AG09309 (cell line): ENCODE results near the gene EXOC4.

Source experiments
- DNase-seq: peaks from one replicate; pipeline ENCODE4 v3.0.0-alpha.2; 2010; ENCODE audit warnings: low read depth
- H3K4me3 ChIP-seq: 2 replicates; pipeline ENCODE4 v1.5.1; 2011; ENCODE audit warnings: mild to moderate bottlenecking, low read depth, low read length, moderate library complexity; ENCODE audit not compliant: control insufficient read depth
- TF ChIP-seq, protein P1 (sequence below): IDR thresholded peaks from 2 replicates; pipeline ENCODE4 v1.5.1; 2011; ENCODE audit warnings: mild to moderate bottlenecking, low read depth, low read length, inconsistent platforms; ENCODE audit not compliant: insufficient read depth, control insufficient read depth; ENCODE audit errors: missing control alignments

EXOC4 gene

DNA sequence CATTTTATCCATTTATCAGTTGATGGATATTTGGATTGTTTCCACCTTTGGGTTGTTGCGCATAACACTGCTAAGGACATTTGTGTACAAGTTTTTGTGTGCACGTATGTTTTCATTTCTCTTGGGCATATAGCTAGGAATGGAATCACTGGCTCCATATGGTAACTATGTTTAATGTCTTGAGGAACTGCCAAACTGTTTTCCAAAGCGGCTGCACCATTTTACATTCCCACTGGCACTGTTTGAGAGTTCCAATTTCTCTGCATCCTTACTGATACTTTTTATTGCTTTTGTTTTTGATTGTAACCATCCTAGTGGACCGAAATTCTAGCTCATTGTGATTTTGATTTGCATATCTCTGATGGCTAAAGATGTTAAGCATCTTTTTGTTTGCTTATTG lies 118.7 kb downstream of the EXOC4 start:
- TF ChIP-seq, protein P1, sequence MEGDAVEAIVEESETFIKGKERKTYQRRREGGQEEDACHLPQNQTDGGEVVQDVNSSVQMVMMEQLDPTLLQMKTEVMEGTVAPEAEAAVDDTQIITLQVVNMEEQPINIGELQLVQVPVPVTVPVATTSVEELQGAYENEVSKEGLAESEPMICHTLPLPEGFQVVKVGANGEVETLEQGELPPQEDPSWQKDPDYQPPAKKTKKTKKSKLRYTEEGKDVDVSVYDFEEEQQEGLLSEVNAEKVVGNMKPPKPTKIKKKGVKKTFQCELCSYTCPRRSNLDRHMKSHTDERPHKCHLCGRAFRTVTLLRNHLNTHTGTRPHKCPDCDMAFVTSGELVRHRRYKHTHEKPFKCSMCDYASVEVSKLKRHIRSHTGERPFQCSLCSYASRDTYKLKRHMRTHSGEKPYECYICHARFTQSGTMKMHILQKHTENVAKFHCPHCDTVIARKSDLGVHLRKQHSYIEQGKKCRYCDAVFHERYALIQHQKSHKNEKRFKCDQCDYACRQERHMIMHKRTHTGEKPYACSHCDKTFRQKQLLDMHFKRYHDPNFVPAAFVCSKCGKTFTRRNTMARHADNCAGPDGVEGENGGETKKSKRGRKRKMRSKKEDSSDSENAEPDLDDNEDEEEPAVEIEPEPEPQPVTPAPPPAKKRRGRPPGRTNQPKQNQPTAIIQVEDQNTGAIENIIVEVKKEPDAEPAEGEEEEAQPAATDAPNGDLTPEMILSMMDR = no peak
- H3K4me3 ChIP-seq = no peak overlapping the region
- no peak for DNase-seq

DNA sequence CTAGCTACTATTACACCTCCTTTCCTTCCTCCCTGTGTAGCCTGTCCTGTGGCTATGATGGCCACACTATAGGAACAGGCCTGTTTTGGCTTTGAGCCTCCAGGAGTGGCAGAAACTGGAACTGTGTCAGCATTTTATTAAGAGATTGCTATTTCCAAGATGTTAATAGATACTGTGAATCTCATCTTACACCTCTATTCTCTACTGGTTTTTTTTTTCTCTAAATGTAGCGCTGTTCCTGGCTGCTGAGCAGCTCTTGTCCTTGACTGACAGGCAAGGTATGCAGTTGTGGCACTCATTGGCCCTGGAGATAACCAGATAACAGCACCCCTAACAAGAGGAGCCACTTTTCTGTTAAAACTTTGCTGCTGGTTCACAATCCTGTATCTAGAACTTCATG lies 119.5 kb downstream of the EXOC4 start:
- TF ChIP-seq, protein P1 = no peak
- DNase-seq = no peak
- H3K4me3 ChIP-seq = no peak overlapping the region

DNA sequence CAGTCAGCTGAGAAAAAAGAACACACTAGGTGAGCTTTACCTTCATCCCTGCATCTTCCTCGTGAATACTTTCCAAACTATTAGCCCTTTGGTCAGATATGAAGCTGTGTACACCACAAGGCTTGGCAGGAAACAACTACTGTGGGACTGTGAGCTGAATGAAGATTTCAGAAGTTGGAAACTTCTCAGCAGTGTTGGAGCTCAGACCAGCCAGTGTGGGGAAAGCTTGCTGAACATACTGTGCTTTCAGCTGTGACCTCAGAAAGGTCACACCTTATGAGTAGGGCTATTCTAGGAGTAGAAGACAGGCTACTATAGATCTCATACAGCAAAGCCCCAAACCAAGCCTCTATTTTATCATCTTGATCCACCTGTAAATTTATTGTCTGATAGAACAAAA lies 123.6 kb downstream of the EXOC4 start:
- TF ChIP-seq, protein P1 = no peak
- H3K4me3 ChIP-seq = no peak overlapping the region
- DNase-seq = no peak

DNA sequence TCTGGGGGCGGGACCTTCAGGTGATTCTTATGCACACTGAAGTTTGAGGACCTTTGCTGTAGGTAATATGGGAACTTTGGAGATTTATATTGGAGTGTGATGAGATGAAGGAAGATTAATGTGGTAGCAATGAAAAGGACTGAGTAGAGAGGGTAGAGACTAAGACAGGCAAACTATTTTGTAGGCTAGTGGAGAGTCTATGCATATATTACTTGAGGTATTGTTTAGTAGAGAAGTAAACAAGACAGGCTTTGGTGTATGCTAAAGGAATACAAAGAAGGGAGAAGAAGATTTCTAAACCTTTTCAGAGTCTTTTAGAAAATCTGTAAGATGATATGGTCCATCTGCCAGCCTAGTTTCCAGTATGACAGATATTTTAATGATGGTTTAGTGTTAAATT lies 129.1 kb downstream of the EXOC4 start:
- DNase-seq = no peak

DNA sequence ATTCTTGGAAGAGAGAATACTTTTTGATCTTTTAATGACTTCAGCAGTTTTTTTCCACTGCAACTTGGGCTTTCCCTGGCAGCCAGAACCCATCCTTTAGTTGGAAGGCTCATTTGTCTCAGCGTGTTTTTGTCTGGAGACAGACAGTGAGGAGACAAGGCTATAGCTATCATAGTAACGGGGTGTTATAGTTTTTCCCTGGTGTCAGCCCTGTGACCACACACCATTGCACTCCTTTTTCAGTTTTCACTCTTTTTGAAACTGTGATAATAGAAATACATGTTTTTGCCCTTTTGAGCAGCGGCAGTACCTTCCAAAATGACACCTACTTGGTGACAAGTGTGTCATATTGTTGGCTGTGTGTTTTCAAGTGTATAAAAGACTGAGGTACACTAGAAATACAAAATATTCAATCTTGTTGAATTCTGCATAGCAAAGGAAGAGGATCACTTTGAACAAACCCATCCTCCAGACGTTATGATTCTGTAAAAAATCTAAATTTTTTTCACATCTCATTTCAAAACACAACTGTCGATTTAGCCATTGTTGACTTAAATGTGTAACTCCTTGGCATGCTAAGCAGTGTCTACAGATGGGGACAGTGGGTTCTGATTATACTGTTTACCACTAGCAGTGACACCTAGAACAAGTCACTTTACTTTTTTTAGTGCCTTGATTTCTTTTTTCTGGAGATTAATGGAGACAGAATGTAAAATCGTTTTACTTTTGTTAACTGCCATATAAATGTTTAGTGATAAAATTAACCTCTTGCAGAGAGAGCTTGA lies 130.1 kb downstream of the EXOC4 start:
- no peak overlapping the region for H3K4me3 ChIP-seq
- TF ChIP-seq, protein P1 = no peak
- DNase-seq = no peak

More for the DNA sequence above, 129.1 kb downstream of the EXOC4 start:
- TF ChIP-seq, protein P1 = no peak
- no peak overlapping the region for H3K4me3 ChIP-seq

DNA sequence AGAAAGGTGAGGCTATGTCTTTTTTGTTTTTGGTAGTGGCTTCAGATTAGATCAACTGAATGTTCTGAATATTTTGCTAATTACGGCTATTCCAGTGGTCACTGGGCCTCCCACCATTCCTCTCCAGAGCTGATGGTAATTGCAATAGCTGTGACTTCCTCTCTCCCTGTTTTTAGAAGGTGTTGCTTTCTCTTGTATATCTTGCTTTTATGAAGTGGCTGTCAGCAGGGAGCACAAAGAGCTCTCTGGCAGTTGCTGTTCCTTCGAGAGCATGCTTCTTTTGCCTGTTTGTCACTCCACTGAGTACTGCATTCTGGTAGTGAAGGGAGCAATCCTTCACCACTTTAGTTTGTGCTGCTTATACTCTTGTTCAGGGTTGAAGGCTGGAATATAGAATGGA lies 133.3 kb downstream of the EXOC4 start:
- TF ChIP-seq, protein P1 = no peak
- DNase-seq = no peak
- no peak overlapping the region for H3K4me3 ChIP-seq
